Naive thymus-derived CD4-positive, alpha-beta T cell (primary cell): ENCODE measurements around the gene ESPN. TPM values are rescaled to one million over a fixed set of nuclear protein-coding genes. Genes with fewer than 3 reads are reported as not detected.
A peak's percentile ranks its signal among the peaks of the same experiment; 100 is the strongest.

Experiments used
- ATAC-seq: fragments of 150-1000 bp; cut with Tn5 transposase; 2 replicates; pipeline ENCODE4 v1.10.0; 2021; ENCODE audit warnings: mild to moderate bottlenecking, moderate library complexity
- CTCF ChIA-PET: fragments of 350-600 bp; sonication (Branson Sonifier 250); formaldehyde crosslinking; loops from one replicate; lab custom pipeline; 2021; ENCODE audit warnings: antibody characterized with exemption; lab: Charles Lee
- POLR2A ChIA-PET: fragments of 350-600 bp; sonication (Branson Sonifier 250); formaldehyde crosslinking; loops from one replicate; lab custom pipeline; 2021; ENCODE audit warnings: antibody characterized with exemption, inconsistent platforms; lab: Charles Lee
- DNase-seq, 9 donors: peaks; one replicate each; pipeline versions ENCODE4 v3.0.0 to v3.0.0-alpha.2; 2020 to 2022; ENCODE audit warnings: mixed read lengths in 1 of 9
- H3K27ac ChIP-seq: one replicate; pipeline ENCODE4 v1.7.0; 2013; ENCODE audit warnings: mild to moderate bottlenecking, low read depth, low read length, moderate library complexity
- H3K27me3 ChIP-seq, 2 donors: one replicate each; pipeline ENCODE4 v1.7.0; 2013; ENCODE audit warnings: low read length in 2 of 2, mild to moderate bottlenecking in 2 of 2, moderate library complexity in 2 of 2; ENCODE audit not compliant: control insufficient read depth in 2 of 2, insufficient read depth in 2 of 2
- H3K36me3 ChIP-seq, 3 experiments: 1 replicate in 2 of 3; 2 replicates in 1 of 3; pipeline ENCODE4 v1.7.0; 2013; ENCODE audit warnings: low read length in 3 of 3, mild to moderate bottlenecking in 3 of 3, moderate library complexity in 1 of 3; ENCODE audit not compliant: insufficient read depth in 3 of 3, control insufficient read depth in 2 of 3
- H3K4me1 ChIP-seq, 2 donors: one replicate each; pipeline ENCODE4 v1.7.0; 2013; ENCODE audit warnings: low read length in 2 of 2, mild to moderate bottlenecking in 2 of 2, moderate library complexity in 1 of 2; ENCODE audit not compliant: control insufficient read depth in 2 of 2, insufficient read depth in 2 of 2
- H3K4me3 ChIP-seq: 2 replicates; pipeline ENCODE4 v1.7.0; 2013; ENCODE audit warnings: mild to moderate bottlenecking, low read length
- H3K9me3 ChIP-seq, 3 experiments: 1 replicate in 2 of 3; 2 replicates in 1 of 3; pipeline ENCODE4 v1.7.0; 2013; ENCODE audit warnings: low read length in 3 of 3; ENCODE audit not compliant: control insufficient read depth in 2 of 3
- H3K27ac Mint-ChIP-seq, 9 donors: one replicate each; pipeline ENCODE4 v1.8.0; 2020 to 2022; ENCODE audit warnings: mixed read lengths in 9 of 9, mild to moderate bottlenecking in 8 of 9, moderate library complexity in 5 of 9, inconsistent platforms in 2 of 9
- H3K27me3 Mint-ChIP-seq, 5 donors: one replicate each; pipeline ENCODE4 v1.8.0; 2021 to 2022; ENCODE audit warnings: mixed read lengths in 5 of 5, mild to moderate bottlenecking in 1 of 5
- H3K36me3 Mint-ChIP-seq, 5 donors: one replicate each; pipeline ENCODE4 v1.8.0; 2020 to 2022; ENCODE audit warnings: mixed read lengths in 5 of 5, mild to moderate bottlenecking in 3 of 5, inconsistent platforms in 1 of 5
- H3K4me1 Mint-ChIP-seq, 7 donors: one replicate each; pipeline ENCODE4 v1.8.0; 2020 to 2022; ENCODE audit warnings: mixed read lengths in 7 of 7, mild to moderate bottlenecking in 3 of 7, inconsistent platforms in 1 of 7
- H3K4me3 Mint-ChIP-seq, 10 donors: one replicate each; pipeline ENCODE4 v1.8.0; 2020 to 2022; ENCODE audit warnings: mild to moderate bottlenecking in 10 of 10, mixed read lengths in 10 of 10, moderate library complexity in 6 of 10, inconsistent platforms in 2 of 10
- H3K9me3 Mint-ChIP-seq, 11 donors: one replicate each; pipeline ENCODE4 v1.8.0; 2020 to 2022; ENCODE audit warnings: mixed read lengths in 11 of 11, mild to moderate bottlenecking in 4 of 11, inconsistent platforms in 1 of 11, moderate library complexity in 1 of 11
- intact Hi-C, 2 donors: fragments of 100-400 bp; cut with micrococcal nuclease; formaldehyde crosslinking; loops; one replicate each; pipeline ENCODE4 v1.15.1; 2023
- polyA plus RNA-seq, 2 donors: library from polyadenylated mRNA; unstranded; fragments of 300-500 nt; fragmentation: Illumina TruSeq; gene quantifications; one replicate each; pipeline ENCODE4 v1.2.3, GENCODE V29; 2021
- total RNA-seq, 6 experiments: library from RNA in 5 of 6; stranded (reverse) in 5 of 6; gene quantifications; 1 replicate in 5 of 6; 2 replicates in 1 of 6; pipeline ENCODE4 v1.2.3 and lab custom pipeline; 2021 to 2026

The ESPN gene
- total and polyA plus RNA-seq, 7 experiments from 2014 or later, result 0.40 to 2.9 (median 2.1) TPM

- CTCF ChIA-PET, result interaction anchor here (0.9 to 1.0 kb wide), 2 partner anchors 13 to 42 kb away, joined by 3 read pairs; no protein-coding TSS in a partner anchor
- Mint-ChIP-seq H3K27ac (peak overlapping the region; percentile 90 to 99 (median 95)), H3K4me1 (peaks cover 20 to 51% (median 46%) of the 10 kb centered on the region in 7 donors), H3K36me3 (peaks cover 4 to 34% (median 17%) of the 10 kb centered on the region in 5 donors), H3K27me3 (peaks cover 0 to 3% (median 0%) of the 10 kb centered on the region in 5 donors), H3K9me3 (no peaks in the 10 kb centered on the region), H3K4me3 (peak overlapping the region; percentile 89 to 98 (median 92))
- Histone ChIP-seq H3K4me3 (peak overlapping the region; percentile 89), H3K27ac (peak overlapping the region; percentile 94), H3K27me3 (no peaks in the 10 kb centered on the region), H3K4me1 (peaks cover 31 to 48% of the 10 kb centered on the region in 2 donors), H3K9me3 (no peaks in the 10 kb centered on the region), H3K36me3 (peaks cover 9 to 43% (median 12%) of the 10 kb centered on the region in 3 experiments)
- intact Hi-C loops, result loop anchor here (1.0 to 10.0 kb wide), 3 partner anchors 10 to 320 kb away; partner anchors contain the start of gene CAMTA1 (in 1 of the 2)
- no peak for DNase-seq
- ATAC-seq, result no peak
- POLR2A ChIA-PET, result interaction anchor here (0.6 to 11.7 kb wide), 3 partner anchors 14 to 137 kb away, joined by 3 to 165 read pairs (median 6); no protein-coding TSS in a partner anchor
These were observed 40.3 kb downstream of the ESPN start for GRCh38 chr1:6464915-6465314.

GRCh38 chr1:6465461-6466005 lies 41.0 kb downstream of the ESPN start:
- peaks cover 9 to 43% (median 12%) of the 10 kb centered on the region in 3 experiments for H3K36me3 ChIP-seq
- Mint-ChIP-seq H3K36me3 (peaks cover 4 to 29% (median 17%) of the 10 kb centered on the region in 5 donors), H3K9me3 (no peaks in the 10 kb centered on the region), H3K27me3 (peaks cover 0 to 3% (median 0%) of the 10 kb centered on the region in 5 donors), H3K4me3 (peak overlapping the region; percentile 89 to 98 (median 92)), H3K4me1 (peaks cover 20 to 50% (median 41%) of the 10 kb centered on the region in 7 donors), H3K27ac (peak overlapping the region; percentile 90 to 99 (median 94))
- DNase-seq, result peak in 8 of 9 donors; percentile 49 to 62 (median 54)
- no peaks in the 10 kb centered on the region for H3K27me3 ChIP-seq
- CTCF ChIA-PET, result interaction anchor here (0.7 to 1.4 kb wide), 5 partner anchors 14 to 42 kb away, joined by 3 to 5 read pairs (median 3); no protein-coding TSS in a partner anchor
- ATAC-seq, result peak; percentile 44
- POLR2A ChIA-PET, result interaction anchor here (0.7 to 11.7 kb wide), 6 partner anchors 13 to 176 kb away, joined by 3 to 165 read pairs (median 6); partner anchors contain the start of gene PLEKHG5
- peak overlapping the region; percentile 89 for H3K4me3 ChIP-seq
- H3K9me3 ChIP-seq, result no peaks in the 10 kb centered on the region
- intact Hi-C loops, result loop anchor here (1.0 to 10.0 kb wide), 4 partner anchors 10 to 319 kb away; partner anchors contain the start of gene CAMTA1 (in 1 of the 2)
- peak overlapping the region; percentile 94 for H3K27ac ChIP-seq
- H3K4me1 ChIP-seq, result peaks cover 29 to 47% of the 10 kb centered on the region in 2 donors

GRCh38 chr1:6466023-6466422 lies 41.4 kb downstream of the ESPN start, which contains the start of gene TNFRSF25:
Gene TNFRSF25 (minus strand): TSS chr1:6466173. CDS start chr1:6466107, 66 bp downstream.
- peak in 8 of 9 donors; percentile 45 to 77 (median 56) for DNase-seq
- Histone ChIP-seq H3K4me1 (peaks cover 24 to 43% of the 10 kb centered on the region in 2 donors), H3K27ac (peak within 1 kb of the TSS; percentile 94), H3K27me3 (no peaks in the 10 kb centered on the region), H3K9me3 (no peaks in the 10 kb centered on the region), H3K36me3 (peaks cover 9 to 39% (median 12%) of the 10 kb centered on the region in 3 experiments), H3K4me3 (peak within 1 kb of the TSS; percentile 89)
- Mint-ChIP-seq H3K27ac (peak within 1 kb of the TSS; percentile 90 to 99 (median 94)), H3K36me3 (peaks cover 4 to 25% (median 17%) of the 10 kb centered on the region in 5 donors), H3K27me3 (peaks cover 0 to 3% (median 0%) of the 10 kb centered on the region in 5 donors), H3K4me3 (peak within 1 kb of the TSS; percentile 89 to 98 (median 92)), H3K4me1 (peaks cover 17 to 45% (median 36%) of the 10 kb centered on the region in 7 donors), H3K9me3 (no peaks in the 10 kb centered on the region)
- CTCF ChIA-PET, result interaction anchor here (0.7 to 1.4 kb wide), 4 partner anchors 20 to 42 kb away, joined by 3 to 5 read pairs (median 4); no protein-coding TSS in a partner anchor
- intact Hi-C loops, result loop anchor here (2.0 to 10.0 kb wide), 2 partner anchors 135 to 319 kb away; partner anchors contain the start of gene CAMTA1 (in 1 of the 2)
- peak; percentile 82 for ATAC-seq
- POLR2A ChIA-PET, result interaction anchor here (0.5 to 11.7 kb wide), 7 partner anchors 12 to 175 kb away, joined by 3 to 165 read pairs (median 4); partner anchors contain the start of gene PLEKHG5

GRCh38 chr1:6466751-6467150 lies 42.2 kb downstream of the ESPN start:
- Mint-ChIP-seq H3K4me3 (peak overlapping the region; percentile 59 to 98 (median 91)), H3K4me1 (peaks cover 14 to 38% (median 32%) of the 10 kb centered on the region in 7 donors), H3K27me3 (peaks cover 0 to 3% (median 0%) of the 10 kb centered on the region in 5 donors), H3K9me3 (no peaks in the 10 kb centered on the region), H3K36me3 (peaks cover 4 to 22% (median 17%) of the 10 kb centered on the region in 5 donors), H3K27ac (peak overlapping the region; percentile 21 to 96 (median 70))
- intact Hi-C loops, result loop anchor here (2.0 to 10.0 kb wide), 2 partner anchors 134 to 318 kb away; partner anchors contain the start of gene CAMTA1 (in 1 of the 2)
- peak overlapping the region; percentile 94 for H3K27ac ChIP-seq
- no peak for ATAC-seq
- H3K27me3 ChIP-seq, result no peaks in the 10 kb centered on the region
- no peaks in the 10 kb centered on the region for H3K9me3 ChIP-seq
- H3K4me3 ChIP-seq, result no peak overlapping the region
- CTCF ChIA-PET, result interaction anchor here (1.0 to 1.4 kb wide), 3 partner anchors 26 to 43 kb away, joined by 3 to 5 read pairs (median 4); no protein-coding TSS in a partner anchor
- H3K4me1 ChIP-seq, result peaks cover 19 to 35% of the 10 kb centered on the region in 2 donors
- DNase-seq, result no peak
- peaks cover 9 to 32% (median 10%) of the 10 kb centered on the region in 3 experiments for H3K36me3 ChIP-seq
- POLR2A ChIA-PET, result interaction anchor here (0.5 to 11.7 kb wide), 9 partner anchors 11 to 79 kb away, joined by 3 to 165 read pairs (median 4); partner anchors contain the start of gene PLEKHG5

GRCh38 chr1:6467224-6467623 lies 42.6 kb downstream of the ESPN start:
- Mint-ChIP-seq H3K4me3 (peak overlapping the region in 9 of 10 donors; percentile 9 to 98 (median 65)), H3K36me3 (peaks cover 4 to 20% (median 16%) of the 10 kb centered on the region in 5 donors), H3K9me3 (no peaks in the 10 kb centered on the region), H3K27ac (peak overlapping the region in 4 of 9 donors; percentile 21 to 96 (median 60)), H3K27me3 (peaks cover 0 to 3% (median 0%) of the 10 kb centered on the region in 5 donors), H3K4me1 (peaks cover 12 to 34% (median 29%) of the 10 kb centered on the region in 7 donors)
- Histone ChIP-seq H3K4me1 (peaks cover 15 to 31% of the 10 kb centered on the region in 2 donors), H3K27ac (no peak overlapping the region), H3K9me3 (no peaks in the 10 kb centered on the region), H3K27me3 (no peaks in the 10 kb centered on the region), H3K4me3 (no peak overlapping the region), H3K36me3 (peaks cover 7 to 27% (median 9%) of the 10 kb centered on the region in 3 experiments)
- ChIA-PET CTCF (interaction anchor here (1.4 kb wide), 1 partner anchor 29 kb away, joined by 4 read pairs; no protein-coding TSS in a partner anchor), POLR2A (interaction anchor here (0.7 to 11.7 kb wide), 6 partner anchors 14 to 44 kb away, joined by 3 to 165 read pairs (median 5); partner anchors contain the start of gene PLEKHG5)
- no peak for ATAC-seq
- intact Hi-C loops, result loop anchor here (2.0 to 10.0 kb wide), 2 partner anchors 134 to 318 kb away; partner anchors contain the start of gene CAMTA1 (in 1 of the 2)
- DNase-seq, result no peak
